T-helper 22 cell (primary cell): Measurements from ENCODE around the gene UBASH3A.
A peak's percentile ranks its signal among the peaks of the same experiment; 100 is the strongest.

Experiments
- DNase-seq: peaks from one replicate; pipeline ENCODE4 v3.0.0-alpha.2; 2020; ENCODE audit warnings: low read depth

Gene UBASH3A

DNA sequence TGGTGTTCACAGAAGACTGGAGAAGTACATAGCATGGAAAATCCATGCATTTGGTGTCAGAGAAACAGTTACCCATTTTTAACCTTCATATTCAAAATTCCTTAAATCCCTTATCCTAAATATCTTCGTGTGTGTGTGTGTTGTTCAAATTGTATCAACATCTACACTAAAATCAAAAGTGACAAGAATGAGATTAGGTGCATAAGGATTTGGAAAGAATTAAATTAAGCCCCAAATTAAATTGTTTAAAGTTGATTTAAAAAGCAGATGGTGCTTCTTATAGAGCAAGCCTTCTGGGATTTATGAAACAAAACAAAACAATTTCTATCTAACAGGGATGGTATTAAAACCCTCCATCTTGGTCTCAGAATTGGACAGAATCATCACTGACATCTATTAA is 87.6 kb downstream of the UBASH3A start:
- no peak for DNase-seq

DNA sequence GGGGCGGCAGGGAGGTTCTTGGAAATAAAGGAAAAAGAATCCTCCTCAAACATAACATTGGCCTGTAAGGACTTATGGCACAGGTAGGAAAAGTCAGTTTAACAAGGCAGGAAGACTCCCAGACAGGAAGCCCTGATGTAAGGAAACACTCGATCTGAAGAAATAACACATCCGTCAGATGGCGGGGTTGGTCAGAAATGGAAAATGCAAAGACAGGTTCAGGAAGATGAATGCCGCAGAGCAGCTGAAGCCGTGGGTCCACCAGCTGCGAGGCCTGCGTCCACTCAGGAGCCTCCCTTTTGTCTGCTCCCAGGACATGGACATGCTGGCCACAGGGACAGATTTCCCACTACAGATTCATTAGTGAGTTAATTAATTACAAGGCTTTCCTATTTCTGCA is 88.5 kb downstream of the UBASH3A start:
- no peak for DNase-seq

- DNase-seq, result no peak
Observed at GRCh38 chr21:42493109-42494060, 89.7 kb downstream of the UBASH3A start.

- no peak for DNase-seq
Observed at GRCh38 chr21:42495027-42495426, 91.3 kb downstream of the UBASH3A start.

DNA sequence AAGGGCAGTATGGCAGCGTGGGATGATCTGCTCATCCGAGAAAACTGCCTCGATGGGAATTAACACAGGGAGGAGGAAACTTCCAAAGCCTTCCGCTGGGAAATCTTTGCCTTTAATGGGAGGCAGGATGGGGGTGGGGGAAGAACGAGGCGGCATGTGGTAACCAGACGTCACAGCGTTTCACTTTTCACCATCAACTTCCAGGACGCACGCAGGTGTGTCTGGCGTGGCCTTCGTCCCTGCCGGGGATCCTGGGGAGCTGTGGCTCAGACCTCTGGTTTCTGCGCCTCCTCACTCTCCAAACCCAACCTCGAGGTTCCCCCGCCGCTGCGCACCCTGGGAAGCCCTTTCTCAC is 92.0 kb downstream of the UBASH3A start:
- no peak for DNase-seq

DNA sequence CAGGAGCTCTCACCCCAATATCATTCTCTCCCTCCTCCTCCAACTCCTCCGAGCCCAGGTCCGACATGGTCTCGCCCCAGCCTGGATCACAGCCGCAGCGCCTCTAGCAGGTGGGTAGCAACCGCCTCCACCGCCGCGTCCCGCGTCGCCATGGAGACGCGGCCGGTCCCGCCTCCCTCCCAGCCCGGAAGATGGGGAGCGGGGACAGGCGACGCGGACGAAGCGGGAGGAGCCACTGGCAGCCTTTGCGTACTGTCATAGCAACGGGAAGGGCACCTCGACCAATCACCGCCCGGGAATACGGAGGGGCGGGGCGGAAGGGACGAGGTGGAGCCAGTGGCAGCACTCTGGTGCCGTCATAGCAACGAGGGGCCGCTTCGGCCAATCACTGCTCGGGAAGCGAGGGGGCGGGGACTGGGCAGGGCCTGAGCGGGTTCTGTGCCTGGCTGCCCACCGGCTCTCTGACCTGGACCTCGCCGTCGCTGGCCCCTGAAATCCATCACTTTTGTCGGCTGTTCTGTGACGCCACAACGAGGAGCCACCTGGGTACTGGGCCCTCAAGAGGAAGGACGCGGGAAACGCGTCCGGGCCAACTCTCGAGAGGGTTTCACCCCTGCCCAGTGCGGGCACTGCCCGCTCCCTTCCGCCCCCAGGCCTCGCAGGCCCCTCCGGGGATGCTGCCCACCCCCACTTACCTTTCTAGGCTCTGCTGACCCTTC is 92.6 kb downstream of the UBASH3A start, which contains the start of gene RSPH1:
TSS of gene RSPH1 (minus strand) at position 105 of the 719 bp plus-strand sequence. CDS start at position 67, 38 bp downstream.
- DNase-seq, result peak; percentile 99

DNA sequence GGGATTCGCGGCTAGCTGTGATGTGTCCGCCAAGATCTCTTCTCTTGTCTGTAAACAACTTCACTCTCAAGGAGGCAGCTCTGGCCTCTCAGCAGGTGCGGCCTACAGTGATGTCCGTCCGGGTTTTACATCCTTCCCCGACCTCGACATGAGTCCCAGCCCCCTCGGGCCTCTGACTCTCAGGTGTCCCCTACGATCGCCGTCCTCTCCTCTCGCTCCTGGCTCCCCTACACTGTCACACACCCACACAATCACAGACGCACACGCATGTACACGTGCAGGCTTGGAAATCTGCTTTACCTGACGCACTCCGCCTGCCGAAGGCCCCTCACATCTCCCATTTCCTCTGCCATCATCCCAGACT is 93.1 kb downstream of the UBASH3A start:
- DNase-seq, result no peak
